Karpas-422 (cell line): ENCODE data around the gene FGFR3. TPM values are rescaled to one million over a fixed set of nuclear protein-coding genes. Genes with fewer than 3 reads are reported as not detected.

Source experiments
- DNase-seq: peaks from one replicate; pipeline ENCODE4 v3.0.0-alpha.2; 2015
- H2AFZ ChIP-seq: fragments of 200-600 bp; sonication (generic); 2 replicates; pipeline ENCODE4 v1.6.1; 2014; ENCODE audit warnings: antibody characterized with exemption, low read length, mixed read lengths
- H3K27ac ChIP-seq: fragments of 200-600 bp; sonication (generic); 2 replicates; pipeline ENCODE4 v1.5.1; 2014; ENCODE audit warnings: mild to moderate bottlenecking, low read length, moderate library complexity
- H3K27me3 ChIP-seq: fragments of 200-600 bp; sonication (generic); 2 replicates; pipeline ENCODE4 v1.6.1; 2014; ENCODE audit warnings: low read length, mixed read lengths
- H3K36me3 ChIP-seq: fragments of 200-600 bp; sonication (generic); 2 replicates; pipeline ENCODE4 v1.6.1; 2014; ENCODE audit warnings: low read length, mixed read lengths; ENCODE audit not compliant: insufficient read depth
- H3K4me1 ChIP-seq: fragments of 200-600 bp; sonication (generic); 2 replicates; pipeline ENCODE4 v1.6.1; 2014; ENCODE audit warnings: mild to moderate bottlenecking, low read length, mixed read lengths
- H3K4me2 ChIP-seq: fragments of 200-600 bp; sonication (generic); 2 replicates; pipeline ENCODE4 v1.6.1; 2014; ENCODE audit warnings: low read length, low read depth, mild to moderate bottlenecking; ENCODE audit not compliant: poor library complexity, severe bottlenecking
- H3K4me3 ChIP-seq: fragments of 200-600 bp; sonication (generic); 2 replicates; pipeline ENCODE4 v1.5.1; 2014; ENCODE audit warnings: mild to moderate bottlenecking, antibody characterized with exemption, low read length, mixed read lengths
- H3K79me2 ChIP-seq: fragments of 200-600 bp; sonication (generic); 2 replicates; pipeline ENCODE4 v1.6.1; 2014; ENCODE audit warnings: mild to moderate bottlenecking, low read length, mixed read lengths
- H3K9ac ChIP-seq: fragments of 200-600 bp; sonication (generic); 2 replicates; pipeline ENCODE4 v1.6.0; 2014; ENCODE audit warnings: low read length
- H3K9me2 ChIP-seq: fragments of 200-600 bp; sonication (generic), shearing (Covaris generic); replicated peaks from 2 replicates; pipeline ENCODE4 v1.6.0; 2014; ENCODE audit warnings: mild to moderate bottlenecking, low read length, moderate library complexity; ENCODE audit not compliant: insufficient read depth
- H3K9me3 ChIP-seq: fragments of 300-700, 200-600 bp; sonication (generic); 2 replicates; pipeline ENCODE4 v1.6.1; 2014; ENCODE audit warnings: low read length, mixed read lengths
- H4K20me1 ChIP-seq: fragments of 200-600 bp; sonication (generic); 2 replicates; pipeline ENCODE4 v1.6.1; 2014; ENCODE audit warnings: mild to moderate bottlenecking, antibody characterized with exemption, low read length, low read depth; ENCODE audit not compliant: insufficient read depth
- total RNA-seq: library from RNA; depleted of rRNA; stranded (reverse); fragments of >200 nt; shearing (Covaris generic); gene quantifications from 2 replicates; pipeline ENCODE4 v1.2.3, GENCODE V29; 2014; ENCODE audit warnings: low replicate concordance

Gene FGFR3
- total RNA-seq, 1 experiment from 2014 or later, result not detected

GRCh38 chr4:1759170-1759817 lies 33.8 kb upstream of the FGFR3 start:
- H3K9me3 ChIP-seq, result no peaks in the 10 kb centered on the region
- H4K20me1 ChIP-seq, result no peaks in the 10 kb centered on the region
- peaks cover 3% of the 10 kb centered on the region; the same call in 1 of the 2 replicates for H3K4me1 ChIP-seq
- H3K9me2 ChIP-seq, result no peaks in the 10 kb centered on the region
- no peak overlapping the region for H3K27ac ChIP-seq
- no peak for DNase-seq
- no peaks in the 10 kb centered on the region for H3K79me2 ChIP-seq
- H3K4me3 ChIP-seq, result no peak overlapping the region
- H3K27me3 ChIP-seq, result no peaks in the 10 kb centered on the region
- no peaks in the 10 kb centered on the region for H3K36me3 ChIP-seq
- H2AFZ ChIP-seq, result no peak overlapping the region
- H3K4me2 ChIP-seq, result no peak overlapping the region
- no peak overlapping the region for H3K9ac ChIP-seq

GRCh38 chr4:1759818-1760223 lies 33.3 kb upstream of the FGFR3 start:
- H3K9me2 ChIP-seq, result no peaks in the 10 kb centered on the region
- peaks cover 3% of the 10 kb centered on the region; the same call in 1 of the 2 replicates for H3K4me1 ChIP-seq
- no peaks in the 10 kb centered on the region for H3K27me3 ChIP-seq
- no peak overlapping the region for H3K4me2 ChIP-seq
- no peak overlapping the region for H2AFZ ChIP-seq
- peak; percentile 73 for DNase-seq
- no peaks in the 10 kb centered on the region for H3K36me3 ChIP-seq
- no peaks in the 10 kb centered on the region for H3K79me2 ChIP-seq
- no peak overlapping the region for H3K4me3 ChIP-seq
- H4K20me1 ChIP-seq, result no peaks in the 10 kb centered on the region
- H3K9ac ChIP-seq, result no peak overlapping the region
- no peak overlapping the region for H3K27ac ChIP-seq
- no peaks in the 10 kb centered on the region for H3K9me3 ChIP-seq

- H3K27me3 ChIP-seq, result no peaks in the 10 kb centered on the region
- H3K9ac ChIP-seq, result no peak overlapping the region
- peaks cover 4% of the 10 kb centered on the region; the same call in 1 of the 2 replicates for H4K20me1 ChIP-seq
- no peak for DNase-seq
- no peaks in the 10 kb centered on the region for H3K9me2 ChIP-seq
- no peak overlapping the region for H3K4me3 ChIP-seq
- H3K9me3 ChIP-seq, result no peaks in the 10 kb centered on the region
- H3K4me2 ChIP-seq, result no peak overlapping the region
- H3K79me2 ChIP-seq, result no peaks in the 10 kb centered on the region
- no peaks in the 10 kb centered on the region for H3K36me3 ChIP-seq
- H2AFZ ChIP-seq, result no peak overlapping the region
- H3K4me1 ChIP-seq, result peaks cover 3% of the 10 kb centered on the region; the same call in 1 of the 2 replicates
- H3K27ac ChIP-seq, result no peak overlapping the region
Measured at GRCh38 chr4:1760521-1761071, 32.5 kb upstream of the FGFR3 start.

- peaks cover 8% of the 10 kb centered on the region; the same call in 1 of the 2 replicates for H3K4me1 ChIP-seq
- no peaks in the 10 kb centered on the region for H3K9me2 ChIP-seq
- no peaks in the 10 kb centered on the region for H3K79me2 ChIP-seq
- no peak overlapping the region for H3K9ac ChIP-seq
- H4K20me1 ChIP-seq, result peaks cover 10% of the 10 kb centered on the region; the same call in 1 of the 2 replicates
- no peak overlapping the region for H3K4me2 ChIP-seq
- no peaks in the 10 kb centered on the region for H3K27me3 ChIP-seq
- H3K27ac ChIP-seq, result no peak overlapping the region
- H3K4me3 ChIP-seq, result no peak overlapping the region
- H2AFZ ChIP-seq, result no peak overlapping the region
- no peaks in the 10 kb centered on the region for H3K36me3 ChIP-seq
- no peaks in the 10 kb centered on the region for H3K9me3 ChIP-seq
- no peak for DNase-seq
Measured at GRCh38 chr4:1761130-1761689, 31.9 kb upstream of the FGFR3 start.

- no peaks in the 10 kb centered on the region for H3K27me3 ChIP-seq
- peaks cover 15% of the 10 kb centered on the region for H3K4me1 ChIP-seq
- no peak overlapping the region for H3K9ac ChIP-seq
- H2AFZ ChIP-seq, result no peak overlapping the region
- H3K4me2 ChIP-seq, result no peak overlapping the region
- no peak overlapping the region for H3K27ac ChIP-seq
- H3K4me3 ChIP-seq, result no peak overlapping the region
- H3K9me2 ChIP-seq, result no peaks in the 10 kb centered on the region
- no peaks in the 10 kb centered on the region for H3K36me3 ChIP-seq
- DNase-seq, result no peak
- no peaks in the 10 kb centered on the region for H3K79me2 ChIP-seq
- H3K9me3 ChIP-seq, result no peaks in the 10 kb centered on the region
- H4K20me1 ChIP-seq, result peaks cover 16% of the 10 kb centered on the region; the same call in 1 of the 2 replicates
Measured at GRCh38 chr4:1762264-1763010, 30.7 kb upstream of the FGFR3 start.

GRCh38 chr4:1763070-1763549 lies 30.0 kb upstream of the FGFR3 start:
- Histone ChIP-seq H4K20me1 (peaks cover 16% of the 10 kb centered on the region; the same call in 1 of the 2 replicates), H3K9me3 (no peaks in the 10 kb centered on the region), H3K27ac (no peak overlapping the region), H3K4me1 (peaks cover 18% of the 10 kb centered on the region), H3K4me2 (no peak overlapping the region), H3K4me3 (no peak overlapping the region), H3K36me3 (no peaks in the 10 kb centered on the region), H3K79me2 (no peaks in the 10 kb centered on the region), H2AFZ (no peak overlapping the region), H3K9ac (no peak overlapping the region), H3K27me3 (no peaks in the 10 kb centered on the region), H3K9me2 (no peaks in the 10 kb centered on the region)
- no peak for DNase-seq

- Histone ChIP-seq H3K4me1 (peaks cover 23% of the 10 kb centered on the region), H3K4me2 (no peak overlapping the region), H3K9me2 (no peaks in the 10 kb centered on the region), H3K4me3 (no peak overlapping the region), H2AFZ (no peak overlapping the region), H3K27me3 (no peaks in the 10 kb centered on the region), H3K36me3 (no peaks in the 10 kb centered on the region), H3K9ac (no peak overlapping the region), H3K27ac (no peak overlapping the region), H3K9me3 (no peaks in the 10 kb centered on the region), H4K20me1 (peaks cover 19% of the 10 kb centered on the region; the same call in 1 of the 2 replicates), H3K79me2 (no peaks in the 10 kb centered on the region)
- DNase-seq, result peak; percentile 69
Measured at GRCh38 chr4:1763550-1764080, 29.5 kb upstream of the FGFR3 start.

GRCh38 chr4:1764670-1765069 lies 28.4 kb upstream of the FGFR3 start:
- no peak for DNase-seq
- Histone ChIP-seq H4K20me1 (peaks cover 20% of the 10 kb centered on the region; the same call in 1 of the 2 replicates), H3K79me2 (no peaks in the 10 kb centered on the region), H3K4me1 (peaks cover 31% of the 10 kb centered on the region), H3K9me3 (no peaks in the 10 kb centered on the region), H3K27me3 (no peaks in the 10 kb centered on the region), H3K36me3 (no peaks in the 10 kb centered on the region), H3K9ac (no peak overlapping the region), H3K4me2 (no peak overlapping the region), H3K27ac (no peak overlapping the region), H2AFZ (no peak overlapping the region), H3K4me3 (no peak overlapping the region), H3K9me2 (no peaks in the 10 kb centered on the region)
